MM.1S (cell line): ENCODE results near the gene TIFAB.

Experiments used
- EZH2 ChIP-seq: fragments of 300-600 bp; sonication (generic); optimal IDR thresholded peaks from 2 replicates; pipeline ENCODE3; 2017; ENCODE audit warnings: low read depth, mild to moderate bottlenecking, antibody characterized with exemption, low read length, mixed read lengths
- TF ChIP-seq, protein P1 (sequence below): fragments of 300-600 bp; sonication (generic); IDR thresholded peaks from 2 replicates; pipeline ENCODE4 v1.5.1; 2016; ENCODE audit warnings: antibody characterized with exemption, low read length, mixed read lengths

GRCh38 chr5:135454946-135455345 is 2.8 kb upstream of the TIFAB start:
- TF ChIP-seq, protein P1, sequence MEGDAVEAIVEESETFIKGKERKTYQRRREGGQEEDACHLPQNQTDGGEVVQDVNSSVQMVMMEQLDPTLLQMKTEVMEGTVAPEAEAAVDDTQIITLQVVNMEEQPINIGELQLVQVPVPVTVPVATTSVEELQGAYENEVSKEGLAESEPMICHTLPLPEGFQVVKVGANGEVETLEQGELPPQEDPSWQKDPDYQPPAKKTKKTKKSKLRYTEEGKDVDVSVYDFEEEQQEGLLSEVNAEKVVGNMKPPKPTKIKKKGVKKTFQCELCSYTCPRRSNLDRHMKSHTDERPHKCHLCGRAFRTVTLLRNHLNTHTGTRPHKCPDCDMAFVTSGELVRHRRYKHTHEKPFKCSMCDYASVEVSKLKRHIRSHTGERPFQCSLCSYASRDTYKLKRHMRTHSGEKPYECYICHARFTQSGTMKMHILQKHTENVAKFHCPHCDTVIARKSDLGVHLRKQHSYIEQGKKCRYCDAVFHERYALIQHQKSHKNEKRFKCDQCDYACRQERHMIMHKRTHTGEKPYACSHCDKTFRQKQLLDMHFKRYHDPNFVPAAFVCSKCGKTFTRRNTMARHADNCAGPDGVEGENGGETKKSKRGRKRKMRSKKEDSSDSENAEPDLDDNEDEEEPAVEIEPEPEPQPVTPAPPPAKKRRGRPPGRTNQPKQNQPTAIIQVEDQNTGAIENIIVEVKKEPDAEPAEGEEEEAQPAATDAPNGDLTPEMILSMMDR, result no peak
- TF ChIP-seq EZH2, result no peak
